SK-N-SH treated with all-trans-retinoic acid at 6 μM for 48 hours (cell line): ENCODE data around the gene TOMM34.

Source experiments
- ARNTL ChIP-seq: fragments of 450-650 bp; formaldehyde crosslinking; IDR thresholded peaks from 2 replicates; pipeline ENCODE4 v1.5.0; 2020; ENCODE audit warnings: low read depth, mild to moderate bottlenecking, moderate library complexity, borderline replicate concordance
- TCF4 ChIP-seq: fragments of 250-450 bp; sonication (Bioruptor Pico); IDR thresholded peaks from 2 replicates; pipeline ENCODE4 v1.8.0; 2021; ENCODE audit warnings: mild to moderate bottlenecking, moderate library complexity, borderline replicate concordance
- ZFP3 ChIP-seq: fragments of 250-450 bp; sonication (Bioruptor Pico); IDR thresholded peaks from 2 replicates; pipeline ENCODE4 v1.5.0; 2020; ENCODE audit warnings: mild to moderate bottlenecking, moderate library complexity
- ZNF70 ChIP-seq: fragments of 450-650 bp; formaldehyde crosslinking; IDR thresholded peaks from 2 replicates; pipeline ENCODE4 v1.5.0; 2020; ENCODE audit warnings: mild to moderate bottlenecking, moderate library complexity

DNA sequence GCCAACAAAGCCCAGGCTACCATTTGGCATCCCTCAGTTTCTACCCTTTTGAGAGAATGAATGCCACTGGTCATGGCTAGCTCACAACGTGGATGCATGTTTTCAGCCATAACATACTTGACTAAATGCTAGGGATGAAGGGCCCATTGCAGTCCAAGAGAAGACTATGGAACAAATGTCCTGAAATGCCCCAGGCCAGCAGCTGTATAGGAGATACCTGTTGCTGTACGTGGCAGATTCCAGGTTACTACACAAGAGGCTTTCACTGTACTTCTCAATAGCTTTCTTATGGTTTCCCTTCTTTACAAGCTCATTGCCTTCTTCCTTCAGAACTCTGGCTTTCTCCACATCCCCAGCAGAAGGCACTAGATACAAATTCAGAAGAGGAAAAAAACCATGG lies 11.7 kb downstream of the TOMM34 start:
- TF ChIP-seq ARNTL (CRISPR knock-in tag) (no peak), TCF4 (CRISPR knock-in tag) (no peak), ZNF70 (no peak), ZFP3 (CRISPR knock-in tag) (no peak)
